ENCODE results near the gene MYBPC2. TPM values are rescaled to one million over a fixed set of nuclear protein-coding genes. Genes with fewer than 3 reads are reported as not detected.
A peak's percentile ranks its signal among the peaks of the same experiment; 100 is the strongest.
"Not testable (repeated sequence)": the region's sequence is repeated elsewhere in the genome, so short reads cannot be mapped to it uniquely, and the experiment has no call there.

Gene MYBPC2
- total RNA-seq, 1 experiment from 2014 or later = not detected

DNA sequence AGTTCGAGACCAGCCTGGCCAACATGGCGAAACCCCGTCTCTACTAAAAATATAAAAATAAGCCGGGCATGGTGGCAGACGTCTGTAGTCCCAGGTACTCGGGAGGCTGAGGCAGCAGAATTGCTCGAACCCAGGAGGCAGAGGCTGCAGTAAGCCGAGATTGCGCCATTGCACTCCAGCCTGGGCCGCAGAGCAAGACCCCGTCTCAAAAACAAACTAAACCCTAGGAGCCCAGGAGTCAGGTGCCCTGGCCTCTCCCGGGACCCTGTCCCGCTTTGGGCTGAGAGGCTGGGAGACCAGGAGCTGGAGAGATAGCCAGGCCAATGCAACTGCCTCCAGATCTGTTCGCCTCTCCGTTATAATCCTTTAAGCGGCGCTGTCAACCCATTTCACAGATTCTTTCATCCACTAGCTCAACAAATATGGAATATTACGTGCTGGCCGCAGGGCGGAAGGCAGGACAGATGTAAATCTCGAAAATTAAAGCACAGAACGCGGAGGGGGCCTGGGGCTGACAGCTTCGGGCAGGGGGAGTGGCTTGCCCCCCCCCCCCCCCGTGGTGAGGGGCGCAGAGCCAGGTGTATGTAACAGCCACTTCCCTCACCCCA lies 5.3 kb upstream of the MYBPC2 start:
- DNase-seq (ENCODE audit: low read depth) = no peak

DNA sequence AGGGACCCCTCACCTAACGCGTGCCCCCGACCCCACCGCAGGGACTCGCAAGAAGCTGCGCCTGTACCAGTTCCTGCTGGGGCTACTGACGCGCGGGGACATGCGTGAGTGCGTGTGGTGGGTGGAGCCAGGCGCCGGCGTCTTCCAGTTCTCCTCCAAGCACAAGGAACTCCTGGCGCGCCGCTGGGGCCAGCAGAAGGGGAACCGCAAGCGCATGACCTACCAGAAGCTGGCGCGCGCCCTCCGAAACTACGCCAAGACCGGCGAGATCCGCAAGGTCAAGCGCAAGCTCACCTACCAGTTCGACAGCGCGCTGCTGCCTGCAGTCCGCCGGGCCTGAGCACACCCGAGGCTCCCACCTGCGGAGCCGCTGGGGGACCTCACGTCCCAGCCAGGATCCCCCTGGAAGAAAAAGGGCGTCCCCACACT lies 4.7 kb upstream of the MYBPC2 start:
- no peak for DNase-seq (ENCODE audit: low read depth)

DNA sequence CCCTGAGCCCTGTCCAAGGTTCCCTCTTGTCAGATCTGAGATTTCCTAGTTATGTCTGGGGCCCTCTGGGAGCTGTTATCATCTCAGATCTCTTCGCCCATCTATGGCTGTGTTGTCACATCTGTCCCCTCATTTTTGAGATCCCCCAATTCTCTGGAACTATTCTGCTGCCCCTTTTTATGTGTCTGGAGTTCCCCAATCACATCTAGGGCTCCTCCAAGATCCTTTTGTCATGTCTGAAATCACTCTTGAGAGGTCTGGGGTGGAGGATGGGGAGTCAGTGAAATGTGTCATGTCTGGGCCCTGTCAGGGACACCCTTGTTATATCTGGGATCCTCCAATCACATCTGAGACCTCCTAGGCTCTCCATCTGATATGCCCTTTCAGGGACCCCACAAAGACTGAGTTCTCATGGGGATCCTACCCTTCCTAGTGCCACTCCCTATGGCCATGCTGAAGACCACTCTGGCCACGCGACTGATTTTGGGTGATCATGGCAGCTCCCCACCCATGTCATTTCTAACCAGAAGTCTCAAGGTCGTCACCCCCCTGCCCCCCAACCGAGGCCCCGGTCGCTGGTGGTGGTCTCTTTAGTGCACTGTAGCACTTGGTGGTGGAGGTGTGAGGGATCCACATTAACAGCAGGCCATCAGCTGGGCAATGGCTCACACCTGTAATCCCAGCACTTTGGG lies 3.8 kb upstream of the MYBPC2 start:
- no peak for DNase-seq (ENCODE audit: low read depth)

DNA sequence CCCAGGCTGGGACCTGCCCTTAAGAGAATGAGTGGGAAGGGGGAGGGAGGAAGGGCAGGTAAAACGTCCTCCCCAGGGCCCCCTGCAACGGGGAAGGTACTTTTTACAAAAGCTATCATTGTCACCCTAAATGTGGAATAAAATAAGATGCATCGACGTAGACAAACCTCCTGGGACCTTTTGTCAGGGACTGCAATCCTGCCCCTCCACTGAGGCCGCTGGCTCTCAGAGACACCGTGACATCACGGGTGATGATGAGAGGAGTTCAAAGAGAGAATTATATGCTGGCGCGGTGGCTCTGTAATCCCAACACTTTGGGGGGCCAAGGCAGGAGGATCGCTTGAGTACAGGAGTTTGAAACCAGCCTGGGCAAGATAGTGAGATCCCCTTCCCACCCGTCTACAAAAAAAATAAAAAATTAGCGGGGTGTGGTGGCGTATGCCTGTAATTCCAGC lies 1.8 kb upstream of the MYBPC2 start:
- no peak for DNase-seq (ENCODE audit: low read depth)

DNA sequence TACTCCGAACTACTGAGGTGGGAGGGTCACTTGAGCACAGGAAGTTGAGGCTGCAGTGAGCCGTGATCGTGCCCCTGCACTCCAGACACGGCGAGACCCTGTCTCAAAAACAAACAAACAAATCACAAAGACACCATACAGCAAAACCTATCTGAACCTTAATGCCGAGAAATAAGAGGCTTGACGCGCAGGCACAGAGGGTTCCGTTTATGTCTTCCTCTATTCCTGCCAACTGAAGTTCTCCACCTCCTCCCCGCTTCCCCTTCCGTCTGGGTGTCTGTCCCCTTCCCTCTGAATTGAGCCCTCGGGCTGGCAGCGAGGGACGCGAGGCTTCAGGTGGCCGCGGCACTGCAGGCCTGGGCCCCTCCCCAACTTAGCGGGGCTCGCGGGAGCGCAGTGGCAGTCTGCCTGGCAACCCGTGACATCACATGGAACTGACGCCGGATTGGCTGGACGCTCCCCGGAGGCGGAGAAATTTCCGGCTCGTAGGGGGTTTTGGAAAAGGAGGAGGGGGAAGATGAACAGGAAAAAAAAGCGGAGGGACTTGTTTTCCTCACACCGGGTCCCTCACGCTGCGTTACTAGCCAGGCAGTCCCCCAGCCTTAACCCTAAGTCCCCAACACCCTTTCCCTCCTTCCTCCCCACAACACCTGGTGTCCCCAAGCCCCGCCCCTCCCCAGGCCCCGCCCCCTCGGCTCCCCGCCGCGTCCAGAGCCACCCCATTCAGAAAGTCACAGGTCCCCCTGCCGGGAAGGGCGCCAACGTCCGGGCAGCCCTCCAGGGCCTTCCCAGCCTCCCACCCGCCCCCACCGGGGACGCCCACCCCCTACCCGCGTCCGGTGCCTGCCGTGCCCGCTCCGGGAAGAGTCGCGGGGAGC lies 1.1 kb upstream of the MYBPC2 start:
- peak; percentile 53 for DNase-seq (ENCODE audit: low read depth)

DNA sequence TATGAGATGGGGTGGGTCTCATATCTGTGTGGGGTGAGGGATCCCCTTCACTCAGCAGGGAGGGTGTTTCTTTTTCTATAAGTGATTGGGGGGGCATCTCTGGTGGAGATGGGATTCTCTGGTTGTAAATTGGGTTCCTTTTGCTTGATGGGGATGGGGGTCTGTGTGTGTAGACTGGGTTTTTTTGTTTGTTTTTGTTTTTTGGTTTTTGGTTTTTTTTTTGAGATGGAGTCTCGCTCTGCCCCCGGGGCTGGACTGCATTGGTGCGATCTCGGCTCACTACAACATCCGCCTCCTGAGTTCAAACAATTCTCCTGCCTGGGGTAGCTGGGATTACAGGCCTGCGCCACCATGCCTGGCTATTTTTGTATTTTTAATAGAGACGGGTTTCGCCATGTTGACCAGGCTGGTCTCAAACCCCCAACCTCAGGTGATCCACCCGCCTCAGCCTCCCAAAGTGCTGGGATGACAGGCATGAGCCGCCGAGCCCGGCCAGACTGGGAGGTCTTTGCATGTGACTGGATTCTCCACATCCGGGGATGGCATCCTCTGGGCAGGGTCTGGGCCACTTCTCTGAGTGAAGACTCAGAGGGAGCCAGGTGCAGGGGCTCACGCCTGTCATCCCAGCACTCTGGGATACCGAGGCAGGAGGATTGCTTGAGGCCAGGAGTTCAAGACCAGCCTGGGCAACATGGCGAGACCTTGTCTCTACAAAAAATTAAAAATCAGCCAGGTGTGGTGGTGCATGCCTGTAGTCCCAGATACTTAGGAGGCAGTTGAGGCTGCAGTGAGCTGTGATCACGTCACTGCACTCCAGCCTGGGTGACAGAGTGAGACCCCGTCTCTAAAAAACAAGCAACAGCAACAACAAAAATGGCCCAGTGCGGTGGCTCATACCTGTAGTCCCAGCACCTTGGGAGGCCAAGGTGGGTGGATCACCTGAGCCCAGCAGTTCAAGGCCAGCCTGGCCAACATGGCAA lies 799 bp downstream of the MYBPC2 start:
- DNase-seq (ENCODE audit: low read depth) = no peak

DNA sequence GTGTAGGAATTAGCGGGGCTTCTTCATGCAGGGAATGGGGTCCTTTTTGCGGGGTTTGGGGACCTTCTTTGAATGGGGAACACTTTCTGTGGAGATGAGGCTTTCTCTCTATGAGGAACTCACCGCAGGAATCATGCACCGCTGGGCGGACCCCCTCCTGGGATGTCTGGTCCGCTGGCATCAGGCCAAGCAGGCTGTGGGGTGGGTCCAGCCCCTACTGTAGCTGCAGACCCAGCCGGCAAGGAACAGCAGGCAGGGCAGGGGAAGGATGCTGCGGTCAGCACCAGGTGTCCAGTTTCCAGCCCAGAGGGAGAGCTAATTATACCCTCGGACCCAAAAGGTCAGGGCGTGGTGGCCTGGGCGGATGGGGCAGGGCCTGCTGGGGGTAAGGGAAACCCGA lies 1.8 kb downstream of the MYBPC2 start:
- no peak for DNase-seq (ENCODE audit: low read depth)

DNA sequence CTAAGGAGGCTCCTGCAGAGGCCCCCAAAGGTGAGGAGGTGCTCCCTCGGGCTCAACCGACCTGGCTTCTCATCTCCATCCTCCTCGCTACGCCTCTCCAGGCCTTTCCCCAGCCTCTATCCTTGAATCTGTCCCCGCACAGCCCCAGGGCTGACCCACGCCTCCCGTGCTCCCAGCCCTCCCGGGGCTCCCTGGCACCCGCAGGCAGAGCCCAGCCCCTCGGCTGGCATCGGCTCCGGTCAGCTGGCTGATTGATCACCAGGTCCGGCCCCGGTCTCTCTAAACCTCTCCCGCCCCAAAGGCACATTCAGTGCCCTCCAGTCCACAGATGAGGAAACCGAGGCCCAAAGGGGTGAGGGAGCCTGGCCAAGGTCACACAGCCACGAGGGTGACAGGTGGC lies 2.5 kb downstream of the MYBPC2 start:
- no peak for DNase-seq (ENCODE audit: low read depth)

DNA sequence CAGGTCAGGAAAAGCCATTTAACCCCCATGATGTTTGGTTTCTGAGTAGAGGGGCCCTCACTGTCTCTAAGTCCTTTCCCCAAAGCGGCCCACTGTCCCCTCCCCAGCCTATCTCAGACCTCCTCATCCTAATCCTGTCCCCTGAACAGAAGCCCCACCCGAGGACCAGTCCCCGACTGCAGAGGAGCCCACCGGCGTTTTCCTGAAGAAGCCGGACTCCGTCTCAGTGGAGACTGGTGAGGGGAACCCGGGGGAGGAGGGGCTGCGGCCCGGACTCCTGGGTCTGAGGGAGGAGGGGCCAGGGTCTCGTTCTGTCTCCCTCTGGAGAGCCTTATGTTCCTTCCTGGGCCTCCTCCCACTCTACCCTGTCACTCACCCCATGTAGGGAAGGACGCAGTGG lies 2.9 kb downstream of the MYBPC2 start:
- DNase-seq (ENCODE audit: low read depth) = no peak

DNA sequence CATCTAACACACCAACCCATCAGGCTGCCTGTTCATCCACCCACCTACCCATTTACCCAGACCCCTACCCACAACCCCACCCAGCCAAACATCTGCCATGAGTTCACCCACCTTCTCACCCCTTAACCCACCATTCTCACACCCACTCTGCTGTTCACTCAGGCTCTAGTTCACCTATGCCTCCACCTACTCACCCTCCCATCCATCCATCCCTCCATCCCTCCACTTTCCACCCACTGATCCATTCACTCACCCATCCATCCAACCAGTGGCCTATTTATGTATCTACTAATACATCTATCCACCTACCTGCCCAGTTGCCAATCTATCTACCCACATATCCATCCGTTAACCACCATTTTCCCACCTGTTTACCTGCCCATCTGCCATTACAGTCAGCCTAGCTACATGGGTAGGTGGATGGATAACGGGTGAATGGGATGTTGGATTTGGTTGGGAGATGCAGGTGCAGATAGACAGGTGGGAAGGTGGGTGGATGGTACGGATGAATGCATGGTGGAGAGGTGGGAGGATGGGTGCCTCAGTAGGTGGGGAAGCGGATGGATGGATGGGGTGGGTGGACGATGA lies 5.3 kb downstream of the MYBPC2 start:
- DNase-seq (ENCODE audit: low read depth) = no peak

DNA sequence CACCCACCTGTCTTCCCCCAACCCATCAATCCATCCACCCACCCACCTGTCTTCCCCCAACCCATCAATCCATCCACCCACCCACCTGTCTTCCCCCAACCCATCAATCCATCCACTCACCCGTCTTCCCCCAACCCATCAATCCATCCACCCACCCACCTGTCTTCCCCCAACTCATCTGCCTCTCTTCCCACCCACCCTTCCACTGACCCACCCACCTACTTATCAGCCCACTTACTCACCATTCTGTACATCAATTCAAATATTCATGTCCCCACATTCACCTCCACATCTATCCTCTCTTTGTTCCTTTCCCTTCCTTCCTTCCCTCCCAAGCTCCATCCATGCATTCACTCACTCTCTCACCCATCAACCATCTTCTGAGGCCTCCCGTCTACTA lies 6.4 kb downstream of the MYBPC2 start:
- not testable (repeated sequence) for DNase-seq (ENCODE audit: low read depth)

DNA sequence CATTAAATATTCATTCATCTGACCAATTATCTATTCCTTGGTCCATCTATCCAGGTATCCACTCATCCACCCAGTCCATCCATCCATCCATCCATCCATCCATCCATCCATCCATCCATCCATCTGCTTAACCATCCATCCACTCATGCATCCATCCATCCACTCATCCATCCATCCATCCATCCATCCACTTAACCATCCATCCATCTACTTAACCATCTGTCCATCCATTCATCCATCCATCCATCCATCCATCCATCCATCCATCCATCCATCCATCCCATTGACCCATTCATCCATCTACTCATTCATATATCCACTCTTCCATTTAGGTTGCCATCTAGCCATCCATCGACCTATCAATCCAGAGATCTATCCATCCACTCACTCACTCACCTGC lies 11.4 kb downstream of the MYBPC2 start:
- no peak for DNase-seq (ENCODE audit: low read depth)

DNA sequence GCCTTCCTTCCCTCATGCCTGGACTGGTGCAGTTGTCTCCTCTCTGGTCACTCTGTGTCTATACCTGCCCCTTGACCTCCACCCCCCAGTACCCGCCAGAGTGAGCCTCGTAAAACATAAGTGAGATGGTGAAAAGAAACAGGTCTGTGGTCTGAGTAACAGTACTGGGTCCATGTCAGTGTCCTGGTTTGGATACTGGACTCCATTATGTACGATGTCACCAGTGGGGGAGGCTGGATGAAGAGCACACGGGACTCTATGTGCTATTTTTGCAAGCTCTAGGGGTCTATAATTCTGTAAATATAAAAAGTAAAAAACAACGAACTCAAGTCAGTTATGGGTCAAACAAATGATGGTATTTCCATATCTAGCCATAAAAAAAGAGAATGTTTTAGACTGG lies 14.4 kb downstream of the MYBPC2 start:
- no peak for DNase-seq (ENCODE audit: low read depth)

DNA sequence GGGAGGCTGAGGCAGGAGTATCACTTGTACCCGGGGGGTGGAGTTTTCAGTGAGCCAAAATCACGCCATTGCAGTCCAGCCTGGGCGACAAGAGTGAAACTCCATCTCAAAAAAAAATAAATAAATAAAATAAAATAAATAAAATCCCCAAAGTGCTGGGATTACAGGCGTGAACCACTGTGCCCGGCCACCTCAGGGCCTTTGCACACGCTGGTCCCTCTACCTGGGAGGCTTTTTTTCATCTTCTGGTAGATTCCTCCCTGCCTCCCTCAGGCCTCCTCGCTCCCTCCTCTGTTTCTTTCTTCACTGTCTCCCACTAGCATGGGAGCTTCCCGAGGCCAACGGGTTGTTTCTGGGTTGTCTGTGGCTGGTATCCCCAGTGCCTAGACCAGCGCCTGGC lies 15.1 kb downstream of the MYBPC2 start:
- DNase-seq (ENCODE audit: low read depth) = no peak

DNA sequence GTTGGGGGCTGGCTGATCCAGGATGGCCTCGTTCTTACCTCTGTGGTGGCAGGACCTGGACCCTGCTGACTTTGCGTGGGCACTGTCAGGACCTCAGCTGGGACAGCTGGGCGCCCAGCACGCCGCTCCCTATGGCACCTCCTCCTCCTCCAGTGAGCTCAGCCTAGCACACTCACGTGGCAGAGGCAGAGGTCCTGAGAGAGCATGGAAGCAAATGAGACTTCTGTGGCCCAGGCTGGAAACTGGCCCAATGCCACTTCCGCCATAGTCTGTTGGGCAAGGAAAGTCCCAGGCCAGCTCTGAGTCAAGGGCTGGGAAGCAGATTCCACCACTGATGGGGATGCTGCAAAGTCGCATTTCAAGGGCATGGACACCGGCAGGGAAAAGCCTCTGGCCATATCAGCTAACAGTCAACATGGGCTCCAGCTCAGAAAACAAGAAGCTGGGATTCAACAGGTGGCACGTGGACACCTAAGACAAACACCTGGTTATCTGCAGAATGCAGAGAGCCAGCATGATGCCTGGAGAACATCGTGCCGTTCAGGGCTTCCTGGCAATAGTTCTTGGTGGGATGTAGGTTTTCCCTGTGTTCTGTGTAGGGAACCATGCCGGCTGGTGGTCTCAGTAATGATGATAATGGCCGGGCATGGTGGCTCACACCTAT lies 16.7 kb downstream of the MYBPC2 start:
- DNase-seq (ENCODE audit: low read depth) = peak; percentile 61

DNA sequence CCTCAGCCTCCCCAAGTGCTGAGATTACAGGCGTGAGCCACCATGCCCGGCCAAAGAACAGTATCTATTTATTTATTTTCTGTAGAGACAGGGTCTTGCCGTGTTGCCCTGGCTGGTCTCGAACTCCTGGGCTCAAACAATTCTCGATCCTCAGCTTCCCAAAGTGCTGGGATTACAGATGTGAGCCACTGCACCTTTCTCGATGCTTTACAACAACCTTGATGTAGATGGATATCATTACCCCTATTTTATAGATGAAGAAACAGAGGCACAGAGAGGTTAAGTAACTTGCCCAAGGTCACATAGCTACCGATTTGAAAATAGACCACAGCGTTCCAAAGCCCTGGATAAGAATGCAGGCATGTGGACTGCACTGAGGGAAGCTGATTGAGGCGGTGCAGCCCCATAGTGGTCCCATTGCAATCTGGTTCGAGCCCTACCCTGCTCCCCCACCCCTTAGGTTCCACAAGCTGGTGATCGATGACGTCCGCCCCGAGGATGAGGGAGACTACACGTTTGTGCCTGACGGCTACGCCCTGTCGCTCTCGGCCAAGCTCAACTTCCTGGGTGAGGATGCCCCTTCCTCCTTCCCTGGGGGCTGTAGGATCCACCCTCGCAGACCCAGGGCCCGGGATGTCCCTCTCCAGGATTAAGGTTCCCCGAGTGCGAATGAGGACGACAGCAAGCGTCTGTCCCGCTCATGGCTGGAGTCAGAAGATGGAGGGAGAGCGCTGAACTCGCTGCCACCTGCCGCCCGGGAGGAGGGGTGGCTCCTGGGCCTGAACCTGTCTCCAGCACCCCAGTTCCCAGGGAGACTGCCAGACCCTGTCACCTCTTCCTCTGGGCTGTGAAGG lies 17.9 kb downstream of the MYBPC2 start:
- no peak for DNase-seq (ENCODE audit: low read depth)

DNA sequence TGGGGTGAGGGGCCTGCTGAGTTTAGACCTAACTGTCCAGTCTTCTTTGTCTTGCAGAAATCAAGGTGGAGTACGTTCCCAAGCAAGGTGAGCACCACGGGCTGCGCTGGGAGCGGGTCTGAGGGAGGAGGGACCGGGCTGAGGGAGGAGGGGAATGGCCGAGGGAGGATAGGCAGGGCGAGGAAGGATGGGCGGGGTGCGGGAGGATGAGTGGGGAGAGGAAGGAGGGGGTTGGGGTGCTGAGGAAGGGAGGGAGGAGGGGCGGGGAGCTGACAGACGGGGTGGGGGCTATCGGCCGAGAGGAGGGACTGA lies 18.5 kb downstream of the MYBPC2 start:
- DNase-seq (ENCODE audit: low read depth) = no peak

DNA sequence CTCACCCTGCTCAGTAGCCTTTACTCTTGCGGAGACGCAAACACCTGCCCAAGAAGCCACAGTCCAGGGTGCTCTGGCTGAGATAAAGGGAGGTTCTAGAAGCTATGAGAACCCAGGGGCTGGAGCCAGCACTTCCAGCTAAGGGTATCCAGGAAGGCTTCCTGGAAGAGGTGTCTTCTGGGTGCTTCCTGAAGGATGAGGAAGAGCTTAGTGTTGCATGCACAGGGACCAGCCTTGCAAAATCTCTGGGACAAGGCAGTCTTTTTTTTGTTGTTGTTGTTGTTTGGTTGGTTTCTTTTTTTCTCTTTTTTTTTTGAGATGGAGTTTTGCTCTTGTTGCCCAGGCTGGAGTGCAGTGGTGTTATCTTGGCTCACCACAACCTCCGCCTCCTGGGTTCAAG lies 20.6 kb downstream of the MYBPC2 start:
- DNase-seq (ENCODE audit: low read depth) = no peak

DNA sequence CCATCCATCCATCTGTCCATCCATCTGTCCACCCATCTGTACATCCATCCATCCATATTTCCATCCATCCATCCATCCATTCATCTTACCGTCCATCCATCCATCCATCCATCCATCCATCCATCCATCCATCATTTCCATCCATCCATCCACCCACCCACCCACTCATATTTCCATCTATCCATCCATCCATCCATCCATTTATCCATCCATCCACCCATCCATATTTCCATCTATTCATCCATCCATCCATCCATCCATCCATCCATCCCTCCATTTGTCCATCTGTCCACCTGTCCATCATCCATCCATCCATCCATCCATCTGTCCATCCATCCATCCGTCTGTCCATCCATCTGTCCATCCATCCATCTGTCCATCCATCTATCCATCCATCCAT lies 23.3 kb downstream of the MYBPC2 start:
- DNase-seq (ENCODE audit: low read depth) = no peak

Measured in HT1080 (cell line).